DOHH2 (cell line): ENCODE data around the gene RELA.

Experiments
- CTCF ChIP-seq: fragments of 200-600 bp; sonication (generic); IDR thresholded peaks from one replicate; pipeline ENCODE4 v1.5.1; 2014; ENCODE audit warnings: antibody characterized with exemption, mild to moderate bottlenecking, low read depth, low read length; ENCODE audit not compliant: poor library complexity, severe bottlenecking
- EZH2phosphoT487 ChIP-seq: fragments of 200-600 bp; sonication (generic); IDR thresholded peaks from 2 replicates; pipeline ENCODE4 v1.6.1; 2017; ENCODE audit warnings: borderline replicate concordance, mild to moderate bottlenecking, antibody characterized with exemption, low read length, moderate library complexity, mixed read lengths

GRCh38 chr11:65646288-65646957 is 16.3 kb downstream of the RELA start:
- TF ChIP-seq CTCF, result no peak
- no peak for TF ChIP-seq EZH2phosphoT487
